H9 (cell line): ENCODE data around the gene KIF7. TPM values are rescaled to one million over a fixed set of nuclear protein-coding genes. Genes with fewer than 3 reads are reported as not detected.

Experiments used
- DNase-seq: peaks from one replicate; pipeline ENCODE4 v3.0.0-alpha.2; 2017
- H2AFZ ChIP-seq: one replicate; pipeline ENCODE4 v1.6.1; 2013; ENCODE audit warnings: mild to moderate bottlenecking, low read length, control low read depth, moderate library complexity
- H2AK5ac ChIP-seq: 2 replicates; pipeline ENCODE4 v1.6.1; 2013; ENCODE audit warnings: low read length, control low read depth, mixed read lengths; ENCODE audit not compliant: insufficient read length
- H2BK120ac ChIP-seq: one replicate; pipeline ENCODE4 v1.6.1; 2013; ENCODE audit warnings: low read depth, mild to moderate bottlenecking, low read length, control low read depth, inconsistent platforms; ENCODE audit not compliant: poor library complexity, severe bottlenecking
- H2BK12ac ChIP-seq: 2 replicates; pipeline ENCODE4 v1.6.1; 2013; ENCODE audit warnings: low read length, control low read depth, mixed read lengths, low read depth; ENCODE audit not compliant: insufficient read length
- H2BK15ac ChIP-seq: 2 replicates; pipeline ENCODE4 v1.6.1; 2013; ENCODE audit warnings: low read depth, low read length, control low read depth
- H2BK20ac ChIP-seq: one replicate; pipeline ENCODE4 v1.6.1; 2013; ENCODE audit warnings: low read depth, mild to moderate bottlenecking, low read length, control low read depth, inconsistent platforms; ENCODE audit not compliant: poor library complexity, severe bottlenecking
- H2BK5ac ChIP-seq: 2 replicates; pipeline ENCODE4 v1.6.1; 2013; ENCODE audit warnings: low read length, control low read depth, mixed read lengths; ENCODE audit not compliant: insufficient read length
- H3K14ac ChIP-seq: 2 replicates; pipeline ENCODE4 v1.6.1; 2013; ENCODE audit warnings: low read length, control low read depth; ENCODE audit not compliant: insufficient read depth
- H3K18ac ChIP-seq: 2 replicates; pipeline ENCODE4 v1.6.1; 2013; ENCODE audit warnings: low read depth, mild to moderate bottlenecking, mixed read lengths, low read length, control low read depth; ENCODE audit not compliant: insufficient read length
- H3K23ac ChIP-seq: 2 replicates; pipeline ENCODE4 v1.6.1; 2013; ENCODE audit warnings: low read length, control low read depth, mixed read lengths, low read depth; ENCODE audit not compliant: insufficient read length
- H3K23me2 ChIP-seq: 2 replicates; pipeline ENCODE4 v1.6.1; 2013; ENCODE audit warnings: low read depth, mild to moderate bottlenecking, mixed read lengths, low read length, control low read depth; ENCODE audit not compliant: insufficient read length, poor library complexity, severe bottlenecking
- H3K27ac ChIP-seq: 2 replicates; pipeline ENCODE4 v1.5.1; 2013; ENCODE audit warnings: low read length, control low read depth, mixed read lengths, low read depth; ENCODE audit not compliant: insufficient read length
- H3K27me3 ChIP-seq: 2 replicates; pipeline ENCODE4 v1.6.1; 2013; ENCODE audit warnings: low read length, control low read depth, inconsistent platforms; ENCODE audit not compliant: insufficient read depth
- H3K4ac ChIP-seq: 2 replicates; pipeline ENCODE4 v1.6.1; 2013; ENCODE audit warnings: low read depth, mild to moderate bottlenecking, control low read depth, inconsistent platforms, low read length, moderate library complexity
- H3K4me1 ChIP-seq: 2 replicates; pipeline ENCODE4 v1.6.1; 2013; ENCODE audit warnings: low read length, control low read depth, inconsistent platforms; ENCODE audit not compliant: insufficient read depth
- H3K4me2 ChIP-seq: 2 replicates; pipeline ENCODE4 v1.6.1; 2013; ENCODE audit warnings: low read length, control low read depth, mixed read lengths; ENCODE audit not compliant: insufficient read length, insufficient read depth
- H3K56ac ChIP-seq: 2 replicates; pipeline ENCODE4 v1.6.1; 2013; ENCODE audit warnings: low read depth, mild to moderate bottlenecking, mixed read lengths, low read length, control low read depth; ENCODE audit not compliant: insufficient read length
- H3K79me1 ChIP-seq: 2 replicates; pipeline ENCODE4 v1.6.1; 2013; ENCODE audit warnings: low read depth, mild to moderate bottlenecking, moderate library complexity, low read length, control low read depth, inconsistent platforms; ENCODE audit not compliant: insufficient read depth, poor library complexity, severe bottlenecking
- H3K79me2 ChIP-seq: 2 replicates; pipeline ENCODE4 v1.6.1; 2013; ENCODE audit warnings: low read length, control low read depth, inconsistent platforms; ENCODE audit not compliant: insufficient read depth
- H3K9ac ChIP-seq: 2 replicates; pipeline ENCODE4 v1.6.1; 2013; ENCODE audit warnings: low read length, control low read depth, mixed read lengths; ENCODE audit not compliant: insufficient read length; ENCODE audit errors: extremely low read depth
- H3K9me3 ChIP-seq: one replicate; pipeline ENCODE4 v1.6.1; 2013; ENCODE audit warnings: low read depth, low read length, inconsistent platforms; ENCODE audit not compliant: control insufficient read depth
- H3T11ph ChIP-seq: one replicate; pipeline ENCODE4 v1.6.1; 2013; ENCODE audit warnings: mild to moderate bottlenecking, low read length, control low read depth, inconsistent platforms
- H4K20me1 ChIP-seq: one replicate; pipeline ENCODE4 v1.6.1; 2013; ENCODE audit not compliant: control insufficient read depth, insufficient read length, insufficient read depth
- H4K5ac ChIP-seq: 2 replicates; pipeline ENCODE4 v1.6.1; 2013; ENCODE audit warnings: low read depth, mild to moderate bottlenecking, mixed read lengths, low read length, control low read depth; ENCODE audit not compliant: insufficient read length
- H4K8ac ChIP-seq: replicated peaks from 2 replicates; pipeline ENCODE4 v1.6.1; 2013; ENCODE audit warnings: low read length, control low read depth, mixed read lengths, low read depth; ENCODE audit not compliant: insufficient read length
- H4K91ac ChIP-seq: 2 replicates; pipeline ENCODE4 v1.6.1; 2013; ENCODE audit warnings: low read depth, mild to moderate bottlenecking, moderate library complexity, mixed read lengths, low read length, control low read depth; ENCODE audit not compliant: insufficient read length
- H3K27ac Mint-ChIP-seq, 3 experiments: 2 replicates in 2 of 3; 3 replicates in 1 of 3; pipeline ENCODE4 v1.8.0; 2020 to 2021; ENCODE audit warnings: mixed read lengths in 3 of 3, mild to moderate bottlenecking in 1 of 3, moderate library complexity in 1 of 3
- H3K27me3 Mint-ChIP-seq: 2 replicates; pipeline ENCODE4 v1.8.0; 2021; ENCODE audit warnings: low read depth, mild to moderate bottlenecking, moderate library complexity, mixed read lengths
- H3K36me3 Mint-ChIP-seq, 3 experiments: 2 replicates in 2 of 3; 3 replicates in 1 of 3; pipeline ENCODE4 v1.8.0; 2020 to 2021; ENCODE audit warnings: low read depth in 3 of 3, mixed read lengths in 3 of 3; ENCODE audit not compliant: insufficient read depth in 1 of 3
- H3K4me1 Mint-ChIP-seq, 2 experiments: 2 replicates each; pipeline ENCODE4 v1.8.0; 2020; ENCODE audit warnings: mixed read lengths in 2 of 2
- H3K4me3 Mint-ChIP-seq, 2 experiments: 2 replicates in 1 of 2; 3 replicates in 1 of 2; pipeline ENCODE4 v1.8.0; 2020 to 2021; ENCODE audit warnings: mild to moderate bottlenecking in 2 of 2, mixed read lengths in 2 of 2, moderate library complexity in 1 of 2
- H3K9me3 Mint-ChIP-seq, 2 experiments: 2 replicates in 1 of 2; 3 replicates in 1 of 2; pipeline ENCODE4 v1.8.0; 2020; ENCODE audit warnings: mild to moderate bottlenecking in 2 of 2, mixed read lengths in 2 of 2, moderate library complexity in 1 of 2
- WGBS: extraction: QIAGEN DNeasy Blood & Tissue Kit; methylation state at CpG from one replicate; pipeline ENCODE4 v1.1.7; 2013; ENCODE audit warnings: missing lambda C conversion rate, low lambda C conversion rate, mixed read lengths; ENCODE audit not compliant: insufficient read length; ENCODE audit errors: extremely low coverage; 5-methylcytosine and 5-hydroxymethylcytosine counted together
- total RNA-seq: library from RNA; stranded (reverse); gene quantifications from 2 replicates; pipeline ENCODE4 v1.2.1, GENCODE V29; 2021
- TF ChIP-seq, protein P1 (sequence below): fragments of 200-600 bp; sonication (generic); conservative IDR thresholded peaks from 3 replicates; pipeline ENCODE4 v1.8.0; 2021; ENCODE audit warnings: antibody characterized with exemption, mild to moderate bottlenecking

The KIF7 gene
- total RNA-seq, 1 experiment from 2014 or later, result 22.0 TPM

DNA sequence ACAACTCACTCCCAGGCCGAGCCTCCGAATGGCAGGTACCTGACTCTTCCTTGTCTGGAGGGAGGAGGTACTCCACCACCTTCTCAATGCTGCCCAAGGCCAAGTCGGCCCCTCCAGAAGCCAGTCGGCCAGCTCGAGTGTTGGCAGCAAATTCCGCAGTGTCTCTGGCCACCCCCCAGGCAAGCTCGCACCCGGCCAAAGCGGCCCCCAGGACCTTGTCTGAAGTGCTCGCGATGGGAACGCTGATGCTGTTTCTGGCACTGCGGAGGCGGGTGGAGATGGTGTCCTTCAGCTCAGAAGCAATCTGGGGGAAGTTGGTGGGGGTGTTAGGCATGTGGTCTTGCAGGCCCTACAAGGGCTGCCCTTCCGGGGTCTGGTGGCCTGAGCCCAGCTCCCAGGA, 14.7 kb upstream of the KIF7 start:
- DNase-seq, result no peak
- H3K27ac Mint-ChIP-seq, result no peak overlapping the region
- Histone ChIP-seq H3K4me2 (no peak overlapping the region), H4K5ac (no peak overlapping the region), H3K9ac (no peak overlapping the region), H3K79me1 (no peaks in the 10 kb centered on the region), H3K9me3 (no peaks in the 10 kb centered on the region), H3K4ac (no peak overlapping the region), H3K18ac (no peak overlapping the region), H3K56ac (no peak overlapping the region), H3K23me2 (no peaks in the 10 kb centered on the region), H2BK12ac (no peak overlapping the region), H3T11ph (no peak overlapping the region), H3K79me2 (no peaks in the 10 kb centered on the region), H2BK20ac (no peak overlapping the region), H3K23ac (no peak overlapping the region), H4K91ac (no peak overlapping the region), H3K4me1 (no peaks in the 10 kb centered on the region), H2BK15ac (no peak overlapping the region), H2BK120ac (no peak overlapping the region), H2AK5ac (no peak overlapping the region), H4K20me1 (no peaks in the 10 kb centered on the region), H3K27ac (no peak overlapping the region), H2AFZ (no peak overlapping the region), H4K8ac (no peak overlapping the region), H2BK5ac (no peak overlapping the region), H3K14ac (no peak overlapping the region), H3K27me3 (no peaks in the 10 kb centered on the region)
- WGBS, result no CpG with 5 or more reads among the region's 15 CpGs
- H3K9me3 Mint-ChIP-seq, result no peaks in the 10 kb centered on the region
- H3K4me3 Mint-ChIP-seq, result no peak overlapping the region
- H3K36me3 Mint-ChIP-seq, result no peaks in the 10 kb centered on the region; a peak in 1 of 7 replicates
- peaks cover 32% of the 10 kb centered on the region for H3K27me3 Mint-ChIP-seq
- TF ChIP-seq, protein P1, sequence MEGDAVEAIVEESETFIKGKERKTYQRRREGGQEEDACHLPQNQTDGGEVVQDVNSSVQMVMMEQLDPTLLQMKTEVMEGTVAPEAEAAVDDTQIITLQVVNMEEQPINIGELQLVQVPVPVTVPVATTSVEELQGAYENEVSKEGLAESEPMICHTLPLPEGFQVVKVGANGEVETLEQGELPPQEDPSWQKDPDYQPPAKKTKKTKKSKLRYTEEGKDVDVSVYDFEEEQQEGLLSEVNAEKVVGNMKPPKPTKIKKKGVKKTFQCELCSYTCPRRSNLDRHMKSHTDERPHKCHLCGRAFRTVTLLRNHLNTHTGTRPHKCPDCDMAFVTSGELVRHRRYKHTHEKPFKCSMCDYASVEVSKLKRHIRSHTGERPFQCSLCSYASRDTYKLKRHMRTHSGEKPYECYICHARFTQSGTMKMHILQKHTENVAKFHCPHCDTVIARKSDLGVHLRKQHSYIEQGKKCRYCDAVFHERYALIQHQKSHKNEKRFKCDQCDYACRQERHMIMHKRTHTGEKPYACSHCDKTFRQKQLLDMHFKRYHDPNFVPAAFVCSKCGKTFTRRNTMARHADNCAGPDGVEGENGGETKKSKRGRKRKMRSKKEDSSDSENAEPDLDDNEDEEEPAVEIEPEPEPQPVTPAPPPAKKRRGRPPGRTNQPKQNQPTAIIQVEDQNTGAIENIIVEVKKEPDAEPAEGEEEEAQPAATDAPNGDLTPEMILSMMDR, result no peak
- peaks cover 5 to 15% of the 10 kb centered on the region in 2 experiments for H3K4me1 Mint-ChIP-seq
